Rectal smooth muscle tissue (tissue), 1 donor: ENCODE results near the gene FUNDC2.

Experiments used
- H3K27ac ChIP-seq: one replicate; pipeline ENCODE4 v1.7.0; 2013; ENCODE audit warnings: low read depth, low read length, inconsistent platforms
- H3K27me3 ChIP-seq: one replicate; pipeline ENCODE4 v1.7.0; 2013; ENCODE audit warnings: low read length; ENCODE audit not compliant: control insufficient read depth, insufficient read depth
- H3K36me3 ChIP-seq: one replicate; pipeline ENCODE4 v1.7.0; 2013; ENCODE audit warnings: low read length; ENCODE audit not compliant: control insufficient read depth, insufficient read depth
- H3K4me1 ChIP-seq: one replicate; pipeline ENCODE4 v1.7.0; 2013; ENCODE audit warnings: low read length; ENCODE audit not compliant: control insufficient read depth, insufficient read depth
- H3K4me3 ChIP-seq: one replicate; pipeline ENCODE4 v1.7.0; 2013; ENCODE audit warnings: low read length
- H3K9ac ChIP-seq: one replicate; pipeline ENCODE4 v1.7.0; 2013; ENCODE audit warnings: low read length

The FUNDC2 gene

DNA sequence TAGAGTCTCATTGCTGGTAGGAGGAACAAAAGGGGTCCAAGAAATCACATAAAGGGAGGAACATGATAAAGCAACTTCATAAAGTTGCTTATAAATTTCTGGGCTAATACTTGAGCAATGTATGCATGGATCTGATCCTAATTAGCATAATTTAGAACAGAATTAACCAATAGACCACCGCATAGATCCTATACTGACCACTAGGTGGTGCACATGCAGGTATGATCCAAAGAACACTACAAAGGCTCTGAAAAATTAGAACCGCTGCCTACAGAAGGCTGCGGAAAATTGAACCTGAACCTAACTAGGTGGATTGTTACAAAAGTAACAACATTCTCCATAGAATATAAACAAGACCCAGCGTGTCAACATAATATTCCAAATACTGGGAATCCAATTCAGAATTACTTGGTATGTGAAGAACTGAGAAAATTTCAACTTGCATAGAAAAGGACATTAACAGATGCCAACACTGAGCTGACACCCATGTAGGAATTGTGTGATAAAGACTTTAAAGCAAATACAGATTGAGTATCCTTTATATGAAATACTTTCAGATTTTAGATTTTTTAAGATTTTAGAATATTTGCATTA is 67.9 kb downstream of the FUNDC2 start:
- Histone ChIP-seq H3K27me3 (no peaks in the 10 kb centered on the region), H3K4me1 (no peaks in the 10 kb centered on the region), H3K36me3 (no peaks in the 10 kb centered on the region), H3K27ac (no peak overlapping the region), H3K4me3 (no peak overlapping the region), H3K9ac (no peak overlapping the region)

DNA sequence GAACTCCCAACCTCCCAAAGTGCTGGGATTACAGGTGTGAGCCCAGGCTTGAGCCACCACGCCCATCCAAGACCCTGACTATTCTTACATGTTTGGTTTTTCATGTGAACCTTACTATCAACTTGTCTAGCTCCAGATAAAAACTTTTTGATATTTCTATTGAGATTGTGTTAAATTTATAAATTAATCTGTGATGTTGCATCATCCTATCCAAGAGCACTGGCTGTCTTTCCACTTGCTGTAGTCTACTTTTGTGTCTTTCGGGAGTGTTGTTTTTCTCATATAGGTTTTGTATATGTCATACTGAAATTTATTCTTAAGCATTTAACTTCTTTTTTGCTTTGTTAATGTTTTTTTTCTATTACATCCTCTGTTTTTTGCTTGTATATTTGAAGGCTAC is 79.3 kb downstream of the FUNDC2 start:
- no peak overlapping the region for H3K4me3 ChIP-seq
- no peaks in the 10 kb centered on the region for H3K4me1 ChIP-seq
- no peaks in the 10 kb centered on the region for H3K36me3 ChIP-seq
- H3K9ac ChIP-seq = no peak overlapping the region
- H3K27ac ChIP-seq = no peak overlapping the region
- H3K27me3 ChIP-seq = no peaks in the 10 kb centered on the region

DNA sequence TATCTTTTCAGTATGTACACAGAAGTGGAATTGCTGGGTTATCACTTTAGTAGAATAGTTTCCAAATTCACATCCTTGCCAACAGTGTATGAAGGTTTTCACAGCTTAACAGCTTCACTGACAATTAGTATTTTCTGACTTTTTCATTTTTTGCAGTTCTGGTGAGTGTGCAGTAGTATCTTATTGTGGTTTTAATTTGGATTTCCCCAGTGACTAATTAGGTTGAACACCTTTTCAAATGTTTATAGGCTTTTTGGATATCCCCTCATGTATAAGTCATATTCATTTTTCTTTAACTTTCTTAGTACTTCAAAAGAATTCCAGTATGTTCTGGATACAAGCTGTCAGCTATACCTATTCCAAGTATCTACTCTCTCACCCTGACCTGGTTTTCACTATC is 81.8 kb downstream of the FUNDC2 start:
- Histone ChIP-seq H3K4me1 (no peaks in the 10 kb centered on the region), H3K36me3 (no peaks in the 10 kb centered on the region), H3K9ac (no peak overlapping the region), H3K27ac (no peak overlapping the region), H3K4me3 (no peak overlapping the region), H3K27me3 (no peaks in the 10 kb centered on the region)
